Central memory CD8-positive, alpha-beta T cell (primary cell): ENCODE data around the gene SLC6A13.
"Not testable (repeated sequence)": the region's sequence is repeated elsewhere in the genome, so short reads cannot be mapped to it uniquely, and the experiment has no call there.

Source experiments
- ATAC-seq: fragments of 150-1000 bp; cut with Tn5 transposase; replicated peaks from 2 replicates; pipeline ENCODE4 v1.10.0; 2022; ENCODE audit warnings: mild to moderate bottlenecking, moderate FRiP score, moderate number of reproducible peaks; ENCODE audit not compliant: poor library complexity, severe bottlenecking; ENCODE audit errors: extremely low read depth
- DNase-seq, 2 donors: peaks; one replicate each; pipeline ENCODE4 v3.0.0; 2021; ENCODE audit warnings: low spot score in 2 of 2
- H3K27ac Mint-ChIP-seq: one replicate; pipeline ENCODE4 v1.8.0; 2022; ENCODE audit warnings: low read depth, mild to moderate bottlenecking, moderate library complexity, mixed read lengths
- H3K27me3 Mint-ChIP-seq: one replicate; pipeline ENCODE4 v1.8.0; 2022; ENCODE audit warnings: mixed read lengths
- H3K36me3 Mint-ChIP-seq: one replicate; pipeline ENCODE4 v1.8.0; 2022; ENCODE audit warnings: mild to moderate bottlenecking, moderate library complexity, mixed read lengths; ENCODE audit not compliant: insufficient read depth
- H3K4me1 Mint-ChIP-seq: one replicate; pipeline ENCODE4 v1.8.0; 2022; ENCODE audit warnings: mixed read lengths
- H3K4me3 Mint-ChIP-seq: one replicate; pipeline ENCODE4 v1.8.0; 2022; ENCODE audit warnings: mild to moderate bottlenecking, moderate library complexity, mixed read lengths
- H3K9me3 Mint-ChIP-seq: one replicate; pipeline ENCODE4 v1.8.0; 2022; ENCODE audit warnings: mixed read lengths

The SLC6A13 gene

GRCh38 chr12:218221-218620 is 44.4 kb downstream of the SLC6A13 start:
- Mint-ChIP-seq H3K9me3 (no peaks in the 10 kb centered on the region), H3K36me3 (no peaks in the 10 kb centered on the region), H3K27ac (no peak overlapping the region), H3K4me1 (peaks cover 5% of the 10 kb centered on the region), H3K27me3 (peaks cover 34% of the 10 kb centered on the region), H3K4me3 (no peak overlapping the region)
- DNase-seq (no peak), ATAC-seq (no peak)

DNA sequence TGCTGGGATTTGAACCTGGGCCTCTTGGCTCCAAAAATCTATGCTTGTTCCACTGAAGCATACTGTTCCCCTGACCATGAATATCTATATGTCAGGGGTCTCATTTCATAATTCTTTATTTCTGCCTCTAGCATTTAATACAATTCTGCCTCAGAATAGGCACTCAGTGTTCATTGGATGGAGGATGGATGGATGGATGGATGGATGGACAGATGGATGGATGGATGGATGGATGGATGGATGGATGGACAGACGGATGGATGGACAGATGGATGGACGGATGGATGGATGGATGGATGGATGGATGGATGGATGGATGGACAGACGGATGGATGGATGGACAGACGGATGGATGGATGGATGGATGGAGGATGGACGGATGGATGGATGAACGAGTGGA is 45.6 kb downstream of the SLC6A13 start:
- H3K9me3 Mint-ChIP-seq, H3K4me1 Mint-ChIP-seq, H3K36me3 Mint-ChIP-seq, ATAC-seq, DNase-seq, H3K27ac Mint-ChIP-seq, H3K4me3 Mint-ChIP-seq: not testable (repeated sequence)
- H3K27me3 Mint-ChIP-seq, result peaks cover 46% of the 10 kb centered on the region

GRCh38 chr12:215116-215515 is 47.5 kb downstream of the SLC6A13 start:
- Mint-ChIP-seq H3K4me1 (peaks cover 10% of the 10 kb centered on the region), H3K27ac (no peak overlapping the region), H3K9me3 (no peaks in the 10 kb centered on the region), H3K4me3 (no peak overlapping the region), H3K27me3 (peaks cover 53% of the 10 kb centered on the region), H3K36me3 (peaks cover 2% of the 10 kb centered on the region)
- DNase-seq, result no peak
- ATAC-seq, result no peak

- no peak for ATAC-seq
- peaks cover 5% of the 10 kb centered on the region for H3K4me1 Mint-ChIP-seq
- H3K4me3 Mint-ChIP-seq, result no peak within 1 kb of the TSS
Measured at GRCh38 chr12:214003-214741, 48.5 kb downstream of the SLC6A13 start, which contains the start of gene SLC6A12. Gene SLC6A12, minus strand, starts transcription at chr12:214157. Its CDS starts 4,171 bp downstream, at chr12:209986.

DNA sequence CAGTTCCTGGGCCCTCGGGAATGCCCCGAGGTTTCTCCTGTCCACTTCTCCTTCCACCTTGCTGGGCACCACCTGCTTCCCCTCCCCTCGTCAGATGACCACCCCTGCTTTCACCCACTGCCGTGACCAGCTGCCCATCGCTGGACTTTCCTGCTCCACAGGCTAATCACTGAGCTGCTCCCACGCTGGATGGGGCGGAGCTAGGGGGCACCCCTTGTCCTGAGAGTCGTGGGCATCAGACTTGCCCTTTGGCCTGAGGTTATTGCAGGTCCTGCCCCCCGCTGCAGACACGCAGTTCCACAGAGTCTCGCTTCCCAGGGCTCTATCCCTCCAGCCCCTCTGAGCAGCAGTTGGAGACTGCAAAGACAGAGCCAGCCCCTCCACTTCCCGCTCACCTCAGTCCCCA is 49.1 kb downstream of the SLC6A13 start:
- peaks cover 5% of the 10 kb centered on the region for H3K4me1 Mint-ChIP-seq
- peaks cover 59% of the 10 kb centered on the region for H3K27me3 Mint-ChIP-seq
- no peaks in the 10 kb centered on the region for H3K9me3 Mint-ChIP-seq
- H3K27ac Mint-ChIP-seq, result no peak overlapping the region
- DNase-seq, result no peak
- no peak overlapping the region for H3K4me3 Mint-ChIP-seq
- no peak for ATAC-seq
- peaks cover 2% of the 10 kb centered on the region for H3K36me3 Mint-ChIP-seq

More at GRCh38 chr12:214003-214741, 48.5 kb downstream of the SLC6A13 start, which contains the start of gene SLC6A12:
- Mint-ChIP-seq H3K27me3 (peaks cover 58% of the 10 kb centered on the region), H3K27ac (no peak within 1 kb of the TSS), H3K9me3 (no peaks in the 10 kb centered on the region), H3K36me3 (peaks cover 2% of the 10 kb centered on the region)
- no peak for DNase-seq

DNA sequence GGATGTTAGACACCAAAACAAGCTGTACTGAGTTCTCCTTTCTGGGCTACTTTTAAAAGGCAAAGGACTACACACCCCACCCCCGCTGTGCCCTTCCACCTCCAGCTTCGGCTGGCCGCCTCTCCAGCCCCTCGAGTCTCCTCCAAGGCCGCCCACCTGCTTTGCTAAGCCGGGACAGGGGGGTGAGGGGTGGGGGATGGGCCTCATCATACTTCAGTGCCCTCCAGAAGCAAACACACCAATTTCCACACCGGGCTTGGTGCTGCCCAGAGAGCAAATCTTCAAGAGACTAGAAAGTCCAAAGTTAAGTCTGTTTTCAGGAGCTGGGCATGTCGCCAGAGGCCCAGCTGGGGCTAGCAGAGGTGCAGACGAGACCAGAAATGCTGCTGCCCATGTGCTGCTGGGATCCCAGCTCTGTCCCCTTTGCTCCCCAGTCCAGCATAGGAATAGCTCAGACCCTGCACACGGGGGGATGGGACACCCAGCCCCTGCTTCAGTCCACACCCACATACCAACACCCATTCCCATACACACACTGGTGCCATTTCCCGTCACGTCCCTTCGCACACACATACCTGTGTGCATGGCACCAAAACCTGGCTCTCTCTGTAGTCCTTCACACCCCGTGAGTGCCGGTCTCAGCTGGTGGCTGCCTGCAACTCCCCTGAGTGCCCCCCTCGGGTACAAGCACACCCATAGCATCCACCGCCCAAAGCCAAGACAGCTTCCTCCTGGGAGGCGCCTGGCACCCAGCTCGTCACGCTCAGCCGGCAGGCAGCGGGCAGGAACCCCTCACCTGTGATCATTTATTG is 49.7 kb downstream of the SLC6A13 start:
- no peak overlapping the region for H3K4me3 Mint-ChIP-seq
- ATAC-seq (no peak), DNase-seq (no peak)
- H3K27ac Mint-ChIP-seq, result no peak overlapping the region
- peaks cover 5% of the 10 kb centered on the region for H3K4me1 Mint-ChIP-seq
- peaks cover 65% of the 10 kb centered on the region for H3K27me3 Mint-ChIP-seq
- H3K36me3 Mint-ChIP-seq, result peaks cover 2% of the 10 kb centered on the region
- no peaks in the 10 kb centered on the region for H3K9me3 Mint-ChIP-seq

DNA sequence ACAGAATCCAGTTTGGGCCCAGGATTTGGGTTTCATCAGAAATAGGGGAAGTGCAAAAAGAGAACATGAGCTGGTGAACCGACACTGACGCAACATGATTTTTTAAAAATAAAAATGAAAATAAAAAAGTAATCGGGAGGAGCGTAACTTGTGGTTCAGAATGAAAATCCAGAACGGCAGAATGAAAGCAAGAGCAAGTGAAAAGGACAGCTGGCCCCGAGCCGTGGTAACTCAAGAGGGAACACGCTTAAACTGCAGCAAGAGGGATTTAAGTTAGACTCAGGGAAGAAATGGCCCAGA is 50.3 kb downstream of the SLC6A13 start:
- DNase-seq, result no peak
- peaks cover 71% of the 10 kb centered on the region for H3K27me3 Mint-ChIP-seq
- no peak for ATAC-seq
- H3K4me1 Mint-ChIP-seq, result peaks cover 5% of the 10 kb centered on the region
- peak overlapping the region; percentile 55 for H3K27ac Mint-ChIP-seq
- no peak overlapping the region for H3K4me3 Mint-ChIP-seq
- no peaks in the 10 kb centered on the region for H3K9me3 Mint-ChIP-seq
- peaks cover 2% of the 10 kb centered on the region for H3K36me3 Mint-ChIP-seq

GRCh38 chr12:211639-212414 is 50.8 kb downstream of the SLC6A13 start:
- ATAC-seq, result no peak
- peaks cover 76% of the 10 kb centered on the region for H3K27me3 Mint-ChIP-seq
- H3K4me1 Mint-ChIP-seq, result peaks cover 5% of the 10 kb centered on the region

GRCh38 chr12:211142-211465 is 51.5 kb downstream of the SLC6A13 start:
- H3K27me3 Mint-ChIP-seq, result peaks cover 84% of the 10 kb centered on the region
- no peak for ATAC-seq

More at GRCh38 chr12:211639-212414, 50.8 kb downstream of the SLC6A13 start:
- peaks cover 2% of the 10 kb centered on the region for H3K36me3 Mint-ChIP-seq
- H3K4me3 Mint-ChIP-seq, result no peak overlapping the region
- no peaks in the 10 kb centered on the region for H3K9me3 Mint-ChIP-seq
- peak overlapping the region; percentile 55 for H3K27ac Mint-ChIP-seq
- DNase-seq, result no peak

DNA sequence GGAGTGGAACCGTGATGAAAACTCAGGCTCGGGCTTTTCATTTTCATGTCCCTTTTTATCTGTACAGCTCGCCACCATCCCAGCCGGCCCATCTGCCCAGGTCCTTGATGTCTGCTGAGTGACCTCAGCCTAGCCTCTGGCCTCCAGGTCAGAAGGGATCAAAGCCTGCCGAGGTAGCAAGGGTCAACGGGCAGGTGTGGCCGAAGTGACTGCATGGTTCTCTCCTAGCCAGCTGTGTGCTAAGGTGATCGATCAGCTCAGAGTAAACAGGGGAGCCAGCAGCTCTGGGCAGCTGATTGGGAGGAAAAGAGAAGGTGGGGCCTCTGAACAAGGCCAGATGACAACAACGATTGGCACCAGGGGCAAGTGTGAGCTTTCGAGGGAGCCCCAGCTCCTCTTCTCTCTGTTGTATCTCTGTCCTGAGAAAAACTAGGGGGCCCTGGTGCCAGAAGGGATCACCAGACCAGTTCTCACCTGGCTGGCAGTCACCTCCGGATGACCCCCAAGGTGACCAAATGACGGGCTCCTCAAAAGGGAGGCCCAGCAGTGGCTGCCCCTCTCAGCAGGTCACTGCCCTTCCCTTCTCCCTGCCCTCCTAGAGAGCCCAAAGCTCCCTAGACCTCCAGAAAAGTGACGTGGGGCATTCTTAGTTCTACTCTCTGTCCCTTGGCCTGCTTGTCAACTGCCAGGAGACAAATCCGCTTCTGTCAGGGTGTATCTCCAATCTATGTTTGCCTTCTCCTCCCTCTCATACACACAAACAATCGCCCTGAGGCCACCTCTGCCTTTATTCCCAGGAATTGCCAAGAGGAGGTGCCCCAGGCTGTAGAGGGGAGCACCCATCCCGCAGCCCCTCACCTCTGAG is 52.1 kb downstream of the SLC6A13 start:
- no peak for DNase-seq
- Mint-ChIP-seq H3K27me3 (peaks cover 90% of the 10 kb centered on the region), H3K4me3 (no peak overlapping the region)

More at GRCh38 chr12:211142-211465, 51.5 kb downstream of the SLC6A13 start:
- H3K9me3 Mint-ChIP-seq, result peaks cover 3% of the 10 kb centered on the region
- H3K27ac Mint-ChIP-seq, result no peak overlapping the region
- H3K4me1 Mint-ChIP-seq, result peaks cover 5% of the 10 kb centered on the region
- H3K36me3 Mint-ChIP-seq, result peaks cover 2% of the 10 kb centered on the region
- H3K4me3 Mint-ChIP-seq, result no peak overlapping the region
- no peak for DNase-seq

DNA sequence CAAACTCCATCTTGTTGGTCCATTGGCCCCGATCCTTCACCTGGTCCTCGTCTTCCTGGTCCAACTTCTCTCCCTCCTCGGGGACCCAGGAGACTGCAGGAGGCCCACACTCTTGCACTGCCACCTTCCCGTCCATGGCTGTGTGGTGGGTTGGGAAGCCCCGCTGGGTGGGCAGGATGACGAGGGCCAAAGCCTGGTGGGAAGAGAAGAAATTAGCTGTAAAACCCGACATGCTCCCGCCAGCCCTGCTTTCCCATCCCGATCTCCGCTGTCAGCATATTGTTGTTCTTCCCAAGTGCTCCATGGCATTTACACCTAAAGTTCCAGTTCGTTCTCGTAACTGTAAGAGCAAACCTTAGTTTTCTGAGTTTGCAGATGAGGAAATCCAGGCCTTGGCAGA is 52.8 kb downstream of the SLC6A13 start:
- Mint-ChIP-seq H3K27me3 (peaks cover 96% of the 10 kb centered on the region), H3K4me1 (peaks cover 5% of the 10 kb centered on the region), H3K9me3 (peaks cover 4% of the 10 kb centered on the region), H3K4me3 (no peak overlapping the region), H3K27ac (no peak overlapping the region), H3K36me3 (peaks cover 2% of the 10 kb centered on the region)
- DNase-seq (no peak), ATAC-seq (no peak)

More for the DNA sequence above, 52.1 kb downstream of the SLC6A13 start:
- Mint-ChIP-seq H3K4me1 (peaks cover 5% of the 10 kb centered on the region), H3K36me3 (peaks cover 2% of the 10 kb centered on the region), H3K27ac (no peak overlapping the region), H3K9me3 (peaks cover 4% of the 10 kb centered on the region)
- ATAC-seq, result no peak

- no peak overlapping the region for H3K27ac Mint-ChIP-seq
- H3K4me3 Mint-ChIP-seq, result no peak overlapping the region
- H3K27me3 Mint-ChIP-seq, result peaks cover 100% of the 10 kb centered on the region
- no peak for ATAC-seq
- H3K36me3 Mint-ChIP-seq, result peaks cover 2% of the 10 kb centered on the region
- H3K9me3 Mint-ChIP-seq, result peaks cover 4% of the 10 kb centered on the region
- H3K4me1 Mint-ChIP-seq, result peaks cover 5% of the 10 kb centered on the region
- DNase-seq, result no peak
Measured at GRCh38 chr12:209246-209645, 53.4 kb downstream of the SLC6A13 start.
